Measurements from ENCODE around the gene CD6. TPM values are rescaled to one million over a fixed set of nuclear protein-coding genes. Genes with fewer than 3 reads are reported as not detected.
"Not testable (repeated sequence)": the region's sequence is repeated elsewhere in the genome, so short reads cannot be mapped to it uniquely, and the experiment has no call there.

The CD6 gene
- total RNA-seq, 1 donor from 2014 or later = not detected

GRCh38 chr11:60970369-60970774, 1.1 kb upstream of the CD6 start:
- Histone ChIP-seq H3K27me3 (ENCODE audit: control insufficient read depth, insufficient read depth, low read length) (peaks cover 2% of the 10 kb centered on the region), H3K36me3 (ENCODE audit: control insufficient read depth, insufficient read depth, low read length) (no peaks in the 10 kb centered on the region), H3K4me3 (ENCODE audit: low read depth, low read length) (no peak overlapping the region)
- TF ChIP-seq, protein P1, sequence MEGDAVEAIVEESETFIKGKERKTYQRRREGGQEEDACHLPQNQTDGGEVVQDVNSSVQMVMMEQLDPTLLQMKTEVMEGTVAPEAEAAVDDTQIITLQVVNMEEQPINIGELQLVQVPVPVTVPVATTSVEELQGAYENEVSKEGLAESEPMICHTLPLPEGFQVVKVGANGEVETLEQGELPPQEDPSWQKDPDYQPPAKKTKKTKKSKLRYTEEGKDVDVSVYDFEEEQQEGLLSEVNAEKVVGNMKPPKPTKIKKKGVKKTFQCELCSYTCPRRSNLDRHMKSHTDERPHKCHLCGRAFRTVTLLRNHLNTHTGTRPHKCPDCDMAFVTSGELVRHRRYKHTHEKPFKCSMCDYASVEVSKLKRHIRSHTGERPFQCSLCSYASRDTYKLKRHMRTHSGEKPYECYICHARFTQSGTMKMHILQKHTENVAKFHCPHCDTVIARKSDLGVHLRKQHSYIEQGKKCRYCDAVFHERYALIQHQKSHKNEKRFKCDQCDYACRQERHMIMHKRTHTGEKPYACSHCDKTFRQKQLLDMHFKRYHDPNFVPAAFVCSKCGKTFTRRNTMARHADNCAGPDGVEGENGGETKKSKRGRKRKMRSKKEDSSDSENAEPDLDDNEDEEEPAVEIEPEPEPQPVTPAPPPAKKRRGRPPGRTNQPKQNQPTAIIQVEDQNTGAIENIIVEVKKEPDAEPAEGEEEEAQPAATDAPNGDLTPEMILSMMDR (IDR thresholded peaks at IDR 0.05; ENCODE audit: insufficient read depth, low read length, severe bottlenecking) = peak; percentile 92
- FAIRE-seq = no peak
- peak; percentile 22 for DNase-seq (ENCODE audit: low read depth)

- Histone ChIP-seq H3K27me3 (ENCODE audit: control insufficient read depth, insufficient read depth, low read length) (peaks cover 2% of the 10 kb centered on the region), H3K36me3 (ENCODE audit: control insufficient read depth, insufficient read depth, low read length) (no peaks in the 10 kb centered on the region), H3K4me3 (ENCODE audit: low read depth, low read length) (no peak overlapping the region)
- no peak for FAIRE-seq
- TF ChIP-seq, protein P1 (IDR thresholded peaks at IDR 0.05; ENCODE audit: insufficient read depth, low read length, severe bottlenecking) = no peak
- no peak for DNase-seq (ENCODE audit: low read depth)
Observed at GRCh38 chr11:60970890-60971289, 590 bp upstream of the CD6 start.

DNA sequence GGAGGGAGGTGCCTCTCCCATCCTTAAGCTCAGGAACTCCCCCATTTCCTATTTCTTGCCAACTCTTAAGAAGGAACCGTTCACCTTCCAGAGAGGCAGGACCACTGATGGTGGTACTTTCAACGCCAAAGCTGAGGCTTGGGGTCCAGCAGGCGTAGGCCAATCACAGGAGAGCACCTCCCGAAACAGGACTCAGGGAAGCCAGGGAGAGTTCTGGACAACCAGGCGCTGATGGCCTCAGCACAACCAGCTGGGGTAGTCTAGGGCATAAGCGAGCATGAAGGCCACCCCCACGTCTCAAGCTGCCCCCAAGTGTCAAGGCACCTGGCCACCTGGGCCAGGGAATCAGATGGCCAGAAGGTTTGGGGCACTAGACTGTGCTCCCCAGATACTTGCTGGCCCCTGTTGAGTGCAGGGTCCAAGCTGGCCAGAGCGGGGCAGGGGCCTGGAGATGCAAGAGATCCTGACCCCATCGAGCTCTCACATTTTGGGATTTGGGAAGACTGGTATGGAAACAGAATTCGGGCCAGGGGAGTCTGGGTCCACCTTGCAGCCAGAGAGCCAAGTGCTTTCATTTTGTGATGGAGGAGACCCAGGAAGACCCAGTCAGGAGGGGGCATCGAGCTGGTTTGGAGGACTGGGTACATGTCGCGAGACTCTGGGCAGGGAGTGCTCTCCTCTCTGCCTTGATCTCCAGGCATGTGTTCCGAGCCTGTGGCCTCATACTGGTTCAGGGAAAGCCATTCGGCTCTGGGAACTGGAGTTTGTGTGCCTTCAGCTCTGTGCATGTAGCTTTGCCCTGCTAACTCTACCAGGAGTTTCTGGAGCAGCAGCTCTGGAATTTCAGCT, 926 bp downstream of the CD6 start:
- TF ChIP-seq, protein P1 (IDR thresholded peaks at IDR 0.05; ENCODE audit: insufficient read depth, low read length, severe bottlenecking) = no peak
- DNase-seq (ENCODE audit: low read depth) = no peak
- Histone ChIP-seq H3K36me3 (ENCODE audit: control insufficient read depth, insufficient read depth, low read length) (no peaks in the 10 kb centered on the region), H3K4me3 (ENCODE audit: low read depth, low read length) (no peak overlapping the region), H3K27me3 (ENCODE audit: control insufficient read depth, insufficient read depth, low read length) (no peaks in the 10 kb centered on the region)
- FAIRE-seq = no peak

GRCh38 chr11:60973699-60974098, 2.2 kb downstream of the CD6 start:
- TF ChIP-seq, protein P1 (IDR thresholded peaks at IDR 0.05; ENCODE audit: insufficient read depth, low read length, severe bottlenecking) = no peak
- FAIRE-seq (no peak), DNase-seq (ENCODE audit: low read depth) (no peak)
- H3K27me3 ChIP-seq (ENCODE audit: control insufficient read depth, insufficient read depth, low read length) = no peaks in the 10 kb centered on the region
- H3K4me3 ChIP-seq (ENCODE audit: low read depth, low read length) = no peak overlapping the region
- no peaks in the 10 kb centered on the region for H3K36me3 ChIP-seq (ENCODE audit: control insufficient read depth, insufficient read depth, low read length)

- FAIRE-seq; H3K36me3 ChIP-seq (ENCODE audit: control insufficient read depth, insufficient read depth, low read length); DNase-seq (ENCODE audit: low read depth); H3K4me3 ChIP-seq (ENCODE audit: low read depth, low read length); H3K27me3 ChIP-seq (ENCODE audit: control insufficient read depth, insufficient read depth, low read length): not testable (repeated sequence)
Observed at GRCh38 chr11:60974316-60974715, 2.8 kb downstream of the CD6 start.

- no peak for DNase-seq (ENCODE audit: low read depth)
- Histone ChIP-seq H3K4me3 (ENCODE audit: low read depth, low read length) (no peak overlapping the region), H3K36me3 (ENCODE audit: control insufficient read depth, insufficient read depth, low read length) (no peaks in the 10 kb centered on the region), H3K27me3 (ENCODE audit: control insufficient read depth, insufficient read depth, low read length) (no peaks in the 10 kb centered on the region)
- no peak for FAIRE-seq
- TF ChIP-seq, protein P1 (IDR thresholded peaks at IDR 0.05; ENCODE audit: insufficient read depth, low read length, severe bottlenecking) = no peak
Observed at GRCh38 chr11:60974726-60975125, 3.2 kb downstream of the CD6 start.
